ENCODE results near the gene ASTN1.

- TF ChIP-seq, protein P1, sequence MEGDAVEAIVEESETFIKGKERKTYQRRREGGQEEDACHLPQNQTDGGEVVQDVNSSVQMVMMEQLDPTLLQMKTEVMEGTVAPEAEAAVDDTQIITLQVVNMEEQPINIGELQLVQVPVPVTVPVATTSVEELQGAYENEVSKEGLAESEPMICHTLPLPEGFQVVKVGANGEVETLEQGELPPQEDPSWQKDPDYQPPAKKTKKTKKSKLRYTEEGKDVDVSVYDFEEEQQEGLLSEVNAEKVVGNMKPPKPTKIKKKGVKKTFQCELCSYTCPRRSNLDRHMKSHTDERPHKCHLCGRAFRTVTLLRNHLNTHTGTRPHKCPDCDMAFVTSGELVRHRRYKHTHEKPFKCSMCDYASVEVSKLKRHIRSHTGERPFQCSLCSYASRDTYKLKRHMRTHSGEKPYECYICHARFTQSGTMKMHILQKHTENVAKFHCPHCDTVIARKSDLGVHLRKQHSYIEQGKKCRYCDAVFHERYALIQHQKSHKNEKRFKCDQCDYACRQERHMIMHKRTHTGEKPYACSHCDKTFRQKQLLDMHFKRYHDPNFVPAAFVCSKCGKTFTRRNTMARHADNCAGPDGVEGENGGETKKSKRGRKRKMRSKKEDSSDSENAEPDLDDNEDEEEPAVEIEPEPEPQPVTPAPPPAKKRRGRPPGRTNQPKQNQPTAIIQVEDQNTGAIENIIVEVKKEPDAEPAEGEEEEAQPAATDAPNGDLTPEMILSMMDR (conservative IDR thresholded peaks at IDR 0.05; ENCODE audit: low read length), result no peak
- no peak for TF ChIP-seq EZH2phosphoT487 (IDR thresholded peaks at IDR 0.05; ENCODE audit: borderline replicate concordance, low read depth, low read length)
Measured at GRCh38 chr1:176944606-176945005, 219.9 kb downstream of the ASTN1 start.

All from OCI-LY7 (cell line).